Endothelial cell of umbilical vein (primary cell): ENCODE data around the gene C3orf20. TPM values are rescaled to one million over a fixed set of nuclear protein-coding genes. Genes with fewer than 3 reads are reported as not detected.

Source experiments
- BruUV-seq: library from RNA; stranded (reverse); fragments of 400-500 nt; replicated peaks from 2 replicates; lab custom pipeline; 2021; lab: Mats Ljungman, UMichigan
- CTCF ChIA-PET: fragments of 300-600, 350-600 bp; sonication (Branson Sonifier 250); formaldehyde crosslinking; loops from one replicate; lab custom pipeline; 2021; ENCODE audit warnings: antibody characterized with exemption, inconsistent platforms; lab: Charles Lee
- POLR2A ChIA-PET: fragments of 300-600, 350-600 bp; sonication (Branson Sonifier 250); formaldehyde crosslinking; loops from one replicate; lab custom pipeline; 2021; ENCODE audit warnings: antibody characterized with exemption, inconsistent platforms; lab: Charles Lee
- DNase-seq: peaks from one replicate; pipeline ENCODE4 v3.0.0-alpha.2; 2011; ENCODE audit warnings: low read depth, low spot score
- FAIRE-seq: peaks from 2 replicates; lab custom pipeline; 2011; peaks lifted over from hg19 to GRCh38; lab: Jason Lieb, UNC
- H2AFZ ChIP-seq: 2 replicates; pipeline ENCODE4 v1.6.0; 2012; ENCODE audit warnings: low read depth, low read length, control low read depth, inconsistent platforms
- H3K27ac ChIP-seq: 2 replicates; pipeline ENCODE4 v1.5.1; 2011; ENCODE audit warnings: low read depth, mild to moderate bottlenecking, control low read depth, low read length, moderate library complexity; ENCODE audit not compliant: insufficient read depth
- H3K27me3 ChIP-seq, 2 experiments: 2 replicates each; pipeline versions ENCODE4 v1.6.0 to v1.6.1; 2011; ENCODE audit warnings: low read length in 2 of 2, mixed read lengths in 1 of 2; ENCODE audit not compliant: control insufficient read depth in 2 of 2, insufficient read depth in 2 of 2
- H3K36me3 ChIP-seq, 2 experiments: 2 replicates in 1 of 2; 3 replicates in 1 of 2; pipeline ENCODE4 v1.5.1; 2011; ENCODE audit warnings: low read length in 2 of 2, mild to moderate bottlenecking in 1 of 2, moderate library complexity in 1 of 2; ENCODE audit not compliant: control insufficient read depth in 2 of 2, insufficient read depth in 2 of 2; ENCODE audit errors: extremely low read depth in 1 of 2
- H3K4me1 ChIP-seq: 3 replicates; pipeline ENCODE4 v1.5.1; 2011; ENCODE audit warnings: mild to moderate bottlenecking, low read length; ENCODE audit not compliant: control insufficient read depth, insufficient read depth; ENCODE audit errors: extremely low read depth
- H3K4me2 ChIP-seq: 2 replicates; pipeline ENCODE4 v1.6.1; 2011; ENCODE audit warnings: low read length, control low read depth, mixed read lengths; ENCODE audit not compliant: insufficient read depth
- H3K4me3 ChIP-seq, 3 experiments: fragments of 200-600 bp in 1 of 3; sonication (generic), shearing (Covaris generic) in 1 of 3; replicated peaks in 1 of 3; 2 replicates each; pipeline ENCODE4 v1.5.1; 2011 to 2016; ENCODE audit warnings: control low read depth in 3 of 3, low read length in 3 of 3, mild to moderate bottlenecking in 2 of 3, inconsistent platforms in 1 of 3, low read depth in 1 of 3, moderate library complexity in 1 of 3; ENCODE audit not compliant: insufficient read depth in 1 of 3
- H3K79me2 ChIP-seq: 2 replicates; pipeline ENCODE4 v1.6.0; 2012; ENCODE audit warnings: low read length, inconsistent platforms; ENCODE audit not compliant: control insufficient read depth, insufficient read depth
- H3K9ac ChIP-seq: replicated peaks from 2 replicates; pipeline ENCODE3; 2011; ENCODE audit warnings: low read length, control low read depth; ENCODE audit not compliant: insufficient read depth; ENCODE audit errors: extremely low read depth
- H3K9me1 ChIP-seq: replicated peaks from 3 replicates; pipeline ENCODE4 v1.6.0; 2011; ENCODE audit warnings: mild to moderate bottlenecking, low read length; ENCODE audit not compliant: control insufficient read depth, insufficient read depth; ENCODE audit errors: extremely low read depth
- H3K9me3 ChIP-seq: replicated peaks from 2 replicates; pipeline ENCODE4 v1.5.1; 2012; ENCODE audit warnings: low read length, inconsistent platforms; ENCODE audit not compliant: control insufficient read depth, insufficient read depth
- H4K20me1 ChIP-seq: replicated peaks from 2 replicates; pipeline ENCODE3; 2011; ENCODE audit warnings: mild to moderate bottlenecking, low read length; ENCODE audit not compliant: control insufficient read depth, insufficient read depth; ENCODE audit errors: extremely low read depth
- EZH2 ChIP-seq: IDR thresholded peaks from 2 replicates; pipeline ENCODE4 v1.6.1; 2012; ENCODE audit warnings: borderline replicate concordance, low read depth, mild to moderate bottlenecking, moderate library complexity, low read length, inconsistent platforms; ENCODE audit not compliant: severe bottlenecking
- FOS ChIP-seq: IDR thresholded peaks from 2 replicates; pipeline ENCODE4 v1.6.1; 2011; ENCODE audit warnings: mild to moderate bottlenecking, low read length, moderate library complexity, borderline replicate concordance; ENCODE audit not compliant: insufficient read depth
- GATA2 ChIP-seq: IDR thresholded peaks from 2 replicates; pipeline ENCODE4 v1.7.0; 2011; ENCODE audit warnings: low read depth, mild to moderate bottlenecking, moderate library complexity, mixed read lengths, low read length; ENCODE audit not compliant: insufficient read length, insufficient read depth
- JUN ChIP-seq: IDR thresholded peaks from 2 replicates; pipeline ENCODE4 v1.6.1; 2011; ENCODE audit warnings: borderline replicate concordance, low read depth; ENCODE audit not compliant: insufficient read length, insufficient read depth
- MYC ChIP-seq: IDR thresholded peaks from one replicate; pipeline ENCODE4 v1.6.1; 2011; ENCODE audit warnings: mild to moderate bottlenecking, low read depth, low read length
- dilution Hi-C: fragments of 300-500 bp; cut with MboI; formaldehyde crosslinking; loops from one replicate; pipeline ENCODE4 v1.15.0; 2019; ENCODE audit warnings: low sequenced_read_pairs; ENCODE audit not compliant: extremely low pct_ligation_motif_present
- intact Hi-C: fragments of 100-400 bp; cut with micrococcal nuclease; formaldehyde crosslinking; loops from one replicate; pipeline ENCODE4 v1.10.0; 2022
- polyA plus RNA-seq, 4 experiments: library from polyadenylated mRNA; depleted of rRNA in 3 of 4; stranded (reverse) in 3 of 4; unstranded in 1 of 4; fragments of >200 nt; gene quantifications; 2 replicates each; pipeline versions ENCODE4 v1.2.1 to v1.2.3, GENCODE V29; 2011 to 2012; ENCODE audit warnings: missing spikeins in 1 of 4
- total RNA-seq: library from RNA; stranded (reverse); gene quantifications from 2 replicates; pipeline ENCODE4 v1.2.3, GENCODE V29; 2021
- TF ChIP-seq, protein P1 (sequence below): IDR thresholded peaks from 2 replicates; pipeline ENCODE4 v1.6.1; 2011; ENCODE audit not compliant: insufficient read depth, insufficient read length
- TF ChIP-seq, protein P2 (sequence below), 2 donors: IDR thresholded peaks; 1 replicate in 1 of 2; 2 replicates in 1 of 2; pipeline ENCODE4 v1.5.1; 2011; ENCODE audit warnings: low read length in 2 of 2, mild to moderate bottlenecking in 2 of 2, moderate library complexity in 2 of 2, control low read depth in 1 of 2, inconsistent platforms in 1 of 2, low read depth in 1 of 2; ENCODE audit not compliant: insufficient read depth in 1 of 2; ENCODE audit errors: extremely low read depth in 1 of 2

The C3orf20 gene
- total and polyA plus RNA-seq, 2 donors (not counting 3 experiments of a cell fraction or from before 2014, with no cell fraction given) = not detected

DNA sequence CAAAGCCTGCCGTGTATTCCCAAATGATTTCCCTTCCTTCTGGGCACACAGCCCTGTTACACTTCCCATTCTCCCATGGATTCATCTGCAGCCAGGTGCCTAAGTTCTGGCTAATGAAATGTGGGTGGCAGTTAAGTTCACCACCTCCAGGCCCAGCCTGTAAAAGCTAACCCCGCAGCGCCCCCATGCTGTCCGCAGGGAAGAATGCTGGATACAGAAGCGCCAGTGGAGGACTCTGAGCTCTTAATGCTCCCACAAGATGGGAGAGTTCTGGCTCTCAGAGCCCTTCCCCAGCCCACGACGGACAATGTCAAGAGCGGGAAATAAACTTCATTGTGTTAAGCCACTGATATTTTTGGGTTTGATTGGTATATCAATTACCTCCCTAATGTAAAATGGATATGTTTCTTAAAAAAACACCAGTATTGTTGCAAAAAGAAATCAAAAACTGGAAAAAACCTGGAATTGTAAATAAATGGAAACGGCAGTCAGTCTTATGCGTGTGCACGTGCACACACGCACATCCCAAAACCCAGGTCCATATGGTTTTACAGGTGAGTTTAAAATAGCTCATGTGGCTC lies 106.1 kb downstream of the C3orf20 start:
- H3K4me3 ChIP-seq = no peak overlapping the region
- BruUV-seq = no TSS peak
- H3K9ac ChIP-seq = no peak overlapping the region
- POLR2A ChIA-PET = interaction anchor here (1.1 kb wide), 1 partner anchor 107 kb away, joined by 5 read pairs; no protein-coding TSS in a partner anchor
- H3K9me3 ChIP-seq = no peaks in the 10 kb centered on the region
- CTCF ChIA-PET = interaction anchor here (0.6 to 5.3 kb wide), 51 partner anchors 8 to 1124 kb away, joined by 3 to 126 read pairs (median 4); partner anchors contain the start of genes C3orf20 and CCDC174
- DNase-seq (peak; percentile 62), FAIRE-seq (peak; percentile 70)
- H3K4me1 ChIP-seq = no peaks in the 10 kb centered on the region
- H3K9me1 ChIP-seq = no peaks in the 10 kb centered on the region
- no peak overlapping the region for H2AFZ ChIP-seq
- intact Hi-C loops = loop anchor here (1.0 to 10.0 kb wide), 3 partner anchors 108 to 276 kb away; no protein-coding TSS in a partner anchor
- TF ChIP-seq JUN = no peak
- TF ChIP-seq, protein P1, sequence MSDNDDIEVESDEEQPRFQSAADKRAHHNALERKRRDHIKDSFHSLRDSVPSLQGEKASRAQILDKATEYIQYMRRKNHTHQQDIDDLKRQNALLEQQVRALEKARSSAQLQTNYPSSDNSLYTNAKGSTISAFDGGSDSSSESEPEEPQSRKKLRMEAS = no peak
- TF ChIP-seq FOS = no peak
- TF ChIP-seq GATA2 = no peak
- no peak for TF ChIP-seq EZH2
- no peak for TF ChIP-seq MYC
- TF ChIP-seq, protein P2, sequence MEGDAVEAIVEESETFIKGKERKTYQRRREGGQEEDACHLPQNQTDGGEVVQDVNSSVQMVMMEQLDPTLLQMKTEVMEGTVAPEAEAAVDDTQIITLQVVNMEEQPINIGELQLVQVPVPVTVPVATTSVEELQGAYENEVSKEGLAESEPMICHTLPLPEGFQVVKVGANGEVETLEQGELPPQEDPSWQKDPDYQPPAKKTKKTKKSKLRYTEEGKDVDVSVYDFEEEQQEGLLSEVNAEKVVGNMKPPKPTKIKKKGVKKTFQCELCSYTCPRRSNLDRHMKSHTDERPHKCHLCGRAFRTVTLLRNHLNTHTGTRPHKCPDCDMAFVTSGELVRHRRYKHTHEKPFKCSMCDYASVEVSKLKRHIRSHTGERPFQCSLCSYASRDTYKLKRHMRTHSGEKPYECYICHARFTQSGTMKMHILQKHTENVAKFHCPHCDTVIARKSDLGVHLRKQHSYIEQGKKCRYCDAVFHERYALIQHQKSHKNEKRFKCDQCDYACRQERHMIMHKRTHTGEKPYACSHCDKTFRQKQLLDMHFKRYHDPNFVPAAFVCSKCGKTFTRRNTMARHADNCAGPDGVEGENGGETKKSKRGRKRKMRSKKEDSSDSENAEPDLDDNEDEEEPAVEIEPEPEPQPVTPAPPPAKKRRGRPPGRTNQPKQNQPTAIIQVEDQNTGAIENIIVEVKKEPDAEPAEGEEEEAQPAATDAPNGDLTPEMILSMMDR (IDR thresholded peaks at IDR 0.05; ENCODE audit: extremely low read depth in 1 of 2, insufficient read depth in 1 of 2, low read depth in 1 of 2, low read length in 2 of 2) = peak; percentile 63 to 74
- no peaks in the 10 kb centered on the region for H3K79me2 ChIP-seq
- H4K20me1 ChIP-seq = no peaks in the 10 kb centered on the region
- H3K36me3 ChIP-seq = no peaks in the 10 kb centered on the region
- dilution Hi-C loops = loop anchor here (10.0 kb wide), 1 partner anchor 64 kb away; no protein-coding TSS in a partner anchor
- peaks cover 6 to 14% of the 10 kb centered on the region in 2 experiments for H3K27me3 ChIP-seq
- no peak overlapping the region for H3K4me2 ChIP-seq
- H3K27ac ChIP-seq = no peak overlapping the region
